Activated CD8-positive, alpha-beta T cell treated with anti-CD3 and anti-CD28 coated beads for 36 hours (primary cell): ENCODE data around the gene ST3GAL3. TPM values are rescaled to one million over a fixed set of nuclear protein-coding genes. Genes with fewer than 3 reads are reported as not detected.
A peak's percentile ranks its signal among the peaks of the same experiment; 100 is the strongest.

ENCODE experiments used
- ATAC-seq: fragments of 200-7000 bp; cut with Tn5 transposase; one replicate; pipeline ENCODE4 v1.10.0; 2021; ENCODE audit warnings: mild to moderate bottlenecking, moderate library complexity
- CTCF ChIA-PET: fragments of 350-600 bp; sonication (Branson Sonifier 250); formaldehyde crosslinking; loops from one replicate; lab custom pipeline; 2021; ENCODE audit warnings: antibody characterized with exemption; lab: Charles Lee
- POLR2A ChIA-PET: fragments of 350-600 bp; sonication (Branson Sonifier 250); formaldehyde crosslinking; loops from one replicate; lab custom pipeline; 2021; ENCODE audit warnings: antibody characterized with exemption; lab: Charles Lee
- DNase-seq: peaks from one replicate; pipeline ENCODE4 v3.0.0-alpha.2; 2020
- H3K27ac Mint-ChIP-seq: one replicate; pipeline ENCODE4 v1.8.0; 2021; ENCODE audit warnings: mild to moderate bottlenecking, mixed read lengths
- H3K27me3 Mint-ChIP-seq: one replicate; pipeline ENCODE4 v1.8.0; 2021; ENCODE audit warnings: mixed read lengths
- H3K36me3 Mint-ChIP-seq: one replicate; pipeline ENCODE4 v1.8.0; 2021; ENCODE audit warnings: low read depth, mixed read lengths
- H3K4me1 Mint-ChIP-seq: one replicate; pipeline ENCODE4 v1.8.0; 2021; ENCODE audit warnings: low read depth, mixed read lengths
- H3K4me3 Mint-ChIP-seq: one replicate; pipeline ENCODE4 v1.8.0; 2021; ENCODE audit warnings: mild to moderate bottlenecking, moderate library complexity, mixed read lengths
- H3K9me3 Mint-ChIP-seq: one replicate; pipeline ENCODE4 v1.8.0; 2021; ENCODE audit warnings: mixed read lengths
- CTCF ChIP-seq: fragments of 200-600 bp; IDR thresholded peaks from one replicate; pipeline ENCODE4 v1.8.0; 2022; ENCODE audit warnings: antibody characterized with exemption, mild to moderate bottlenecking
- intact Hi-C: fragments of 100-400 bp; cut with micrococcal nuclease; formaldehyde crosslinking; loops from one replicate; pipeline ENCODE4 v1.10.0; 2022
- total RNA-seq, 2 experiments: library from RNA; stranded (reverse); gene quantifications; one replicate each; pipeline ENCODE4 v1.2.3, GENCODE V29; 2021

Gene ST3GAL3
- total RNA-seq, 2 experiments from 2014 or later: 14.5 to 20.0 TPM

GRCh38 chr1:43873851-43874250, 166.5 kb downstream of the ST3GAL3 start:
- TF ChIP-seq CTCF: no peak
- no peak for ATAC-seq
- Mint-ChIP-seq H3K27ac (no peak overlapping the region), H3K4me1 (no peaks in the 10 kb centered on the region), H3K4me3 (no peak overlapping the region), H3K9me3 (no peaks in the 10 kb centered on the region), H3K36me3 (no peaks in the 10 kb centered on the region), H3K27me3 (no peaks in the 10 kb centered on the region)
- ChIA-PET CTCF (no interaction called here), POLR2A (no interaction called here)
- intact Hi-C loops: no loop called here
- DNase-seq: no peak

- intact Hi-C loops: no loop called here
- CTCF ChIA-PET: interaction anchor here (0.8 to 1.0 kb wide), 2 partner anchors 60 to 112 kb away, joined by 4 read pairs; no protein-coding TSS in a partner anchor
- no peaks in the 10 kb centered on the region for H3K4me1 Mint-ChIP-seq
- POLR2A ChIA-PET: interaction anchor here (0.6 to 1.3 kb wide), 2 partner anchors 11 to 551 kb away, joined by 3 to 4 read pairs; no protein-coding TSS in a partner anchor
- H3K9me3 Mint-ChIP-seq: no peaks in the 10 kb centered on the region
- DNase-seq (no peak), ATAC-seq (no peak)
- no peak overlapping the region for H3K27ac Mint-ChIP-seq
- H3K27me3 Mint-ChIP-seq: no peaks in the 10 kb centered on the region
- no peaks in the 10 kb centered on the region for H3K36me3 Mint-ChIP-seq
- H3K4me3 Mint-ChIP-seq: no peak overlapping the region
- no peak for TF ChIP-seq CTCF
These were observed 167.4 kb downstream of the ST3GAL3 start for GRCh38 chr1:43874716-43875115.

- no peak for ATAC-seq
- CTCF ChIA-PET: interaction anchor here (0.8 to 1.0 kb wide), 2 partner anchors 60 to 112 kb away, joined by 4 read pairs; no protein-coding TSS in a partner anchor
- no peaks in the 10 kb centered on the region for H3K36me3 Mint-ChIP-seq
- no peak for DNase-seq
- POLR2A ChIA-PET: interaction anchor here (0.6 to 1.3 kb wide), 2 partner anchors 11 to 550 kb away, joined by 3 to 4 read pairs; no protein-coding TSS in a partner anchor
- H3K27me3 Mint-ChIP-seq: no peaks in the 10 kb centered on the region
- no peak overlapping the region for H3K4me3 Mint-ChIP-seq
- H3K4me1 Mint-ChIP-seq: no peaks in the 10 kb centered on the region
- no peaks in the 10 kb centered on the region for H3K9me3 Mint-ChIP-seq
- no peak overlapping the region for H3K27ac Mint-ChIP-seq
- intact Hi-C loops: no loop called here
- TF ChIP-seq CTCF: no peak
These were observed 168.0 kb downstream of the ST3GAL3 start for GRCh38 chr1:43875331-43875730.

- no peak for TF ChIP-seq CTCF
- intact Hi-C loops: no loop called here
- POLR2A ChIA-PET: no interaction called here
- Mint-ChIP-seq H3K9me3 (no peaks in the 10 kb centered on the region), H3K4me1 (no peaks in the 10 kb centered on the region), H3K4me3 (no peak overlapping the region), H3K27ac (no peak overlapping the region), H3K27me3 (no peaks in the 10 kb centered on the region), H3K36me3 (no peaks in the 10 kb centered on the region)
- CTCF ChIA-PET: no interaction called here
- no peak for ATAC-seq
- no peak for DNase-seq
These were observed 169.8 kb downstream of the ST3GAL3 start for GRCh38 chr1:43877101-43877500.

- peak; percentile 31 for ATAC-seq
These were observed 171.1 kb downstream of the ST3GAL3 start for GRCh38 chr1:43878440-43878839.

More at GRCh38 chr1:43878440-43878839, 171.1 kb downstream of the ST3GAL3 start:
- Mint-ChIP-seq H3K9me3 (no peaks in the 10 kb centered on the region), H3K27me3 (no peaks in the 10 kb centered on the region), H3K4me1 (no peaks in the 10 kb centered on the region), H3K36me3 (no peaks in the 10 kb centered on the region), H3K4me3 (no peak overlapping the region), H3K27ac (no peak overlapping the region)
- intact Hi-C loops: no loop called here
- DNase-seq: no peak
- ChIA-PET POLR2A (interaction anchor here (0.7 kb wide), 1 partner anchor 229 kb away, joined by 3 read pairs; the partner anchor contains the start of gene KDM4A), CTCF (no interaction called here)
- TF ChIP-seq CTCF: no peak
